HEK293 (cell line): Measurements from ENCODE around the gene KCNT1.

ENCODE experiments used
- CTCF ChIP-seq: fragments of 450-650 bp; formaldehyde crosslinking; IDR thresholded peaks from 2 replicates; pipeline ENCODE4 v1.5.1; 2016; ENCODE audit warnings: missing biosample characterization, missing genetic modification characterization
- ELK4 ChIP-seq: IDR thresholded peaks from 2 replicates; pipeline ENCODE4 v1.6.1; 2011; ENCODE audit warnings: mild to moderate bottlenecking, low read depth, low read length, borderline replicate concordance
- YY1 ChIP-seq: fragments of 450-650 bp; formaldehyde crosslinking; IDR thresholded peaks from 2 replicates; pipeline ENCODE4 v1.5.1; 2018; ENCODE audit warnings: missing biosample characterization, missing genetic modification characterization
- TF ChIP-seq, protein P1 (sequence below): fragments of 450-650 bp; formaldehyde crosslinking; IDR thresholded peaks from 2 replicates; pipeline ENCODE4 v1.5.1; 2016; ENCODE audit warnings: missing biosample characterization, missing genetic modification characterization
- TF ChIP-seq, protein P2 (sequence below): fragments of 450-650 bp; IDR thresholded peaks from 2 replicates; pipeline ENCODE4 v1.5.1; 2018; ENCODE audit warnings: missing biosample characterization, missing genetic modification characterization

- TF ChIP-seq, protein P1, sequence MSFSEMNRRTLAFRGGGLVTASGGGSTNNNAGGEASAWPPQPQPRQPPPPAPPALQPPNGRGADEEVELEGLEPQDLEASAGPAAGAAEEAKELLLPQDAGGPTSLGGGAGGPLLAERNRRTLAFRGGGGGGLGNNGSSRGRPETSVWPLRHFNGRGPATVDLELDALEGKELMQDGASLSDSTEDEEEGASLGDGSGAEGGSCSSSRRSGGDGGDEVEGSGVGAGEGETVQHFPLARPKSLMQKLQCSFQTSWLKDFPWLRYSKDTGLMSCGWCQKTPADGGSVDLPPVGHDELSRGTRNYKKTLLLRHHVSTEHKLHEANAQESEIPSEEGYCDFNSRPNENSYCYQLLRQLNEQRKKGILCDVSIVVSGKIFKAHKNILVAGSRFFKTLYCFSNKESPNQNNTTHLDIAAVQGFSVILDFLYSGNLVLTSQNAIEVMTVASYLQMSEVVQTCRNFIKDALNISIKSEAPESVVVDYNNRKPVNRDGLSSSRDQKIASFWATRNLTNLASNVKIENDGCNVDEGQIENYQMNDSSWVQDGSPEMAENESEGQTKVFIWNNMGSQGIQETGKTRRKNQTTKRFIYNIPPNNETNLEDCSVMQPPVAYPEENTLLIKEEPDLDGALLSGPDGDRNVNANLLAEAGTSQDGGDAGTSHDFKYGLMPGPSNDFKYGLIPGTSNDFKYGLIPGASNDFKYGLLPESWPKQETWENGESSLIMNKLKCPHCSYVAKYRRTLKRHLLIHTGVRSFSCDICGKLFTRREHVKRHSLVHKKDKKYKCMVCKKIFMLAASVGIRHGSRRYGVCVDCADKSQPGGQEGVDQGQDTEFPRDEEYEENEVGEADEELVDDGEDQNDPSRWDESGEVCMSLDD (tag by site-specific recombination), result no peak
- no peak for TF ChIP-seq ELK4
- TF ChIP-seq, protein P2, sequence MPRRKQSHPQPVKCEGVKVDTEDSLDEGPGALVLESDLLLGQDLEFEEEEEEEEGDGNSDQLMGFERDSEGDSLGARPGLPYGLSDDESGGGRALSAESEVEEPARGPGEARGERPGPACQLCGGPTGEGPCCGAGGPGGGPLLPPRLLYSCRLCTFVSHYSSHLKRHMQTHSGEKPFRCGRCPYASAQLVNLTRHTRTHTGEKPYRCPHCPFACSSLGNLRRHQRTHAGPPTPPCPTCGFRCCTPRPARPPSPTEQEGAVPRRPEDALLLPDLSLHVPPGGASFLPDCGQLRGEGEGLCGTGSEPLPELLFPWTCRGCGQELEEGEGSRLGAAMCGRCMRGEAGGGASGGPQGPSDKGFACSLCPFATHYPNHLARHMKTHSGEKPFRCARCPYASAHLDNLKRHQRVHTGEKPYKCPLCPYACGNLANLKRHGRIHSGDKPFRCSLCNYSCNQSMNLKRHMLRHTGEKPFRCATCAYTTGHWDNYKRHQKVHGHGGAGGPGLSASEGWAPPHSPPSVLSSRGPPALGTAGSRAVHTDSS (tag by site-specific recombination), result no peak
- TF ChIP-seq YY1, result no peak
- TF ChIP-seq CTCF (tag by site-specific recombination), result no peak
These were observed 70.9 kb downstream of the KCNT1 start for GRCh38 chr9:135772702-135773493.
